ENCODE results near the gene GNAO1. TPM values are rescaled to one million over a fixed set of nuclear protein-coding genes. Genes with fewer than 3 reads are reported as not detected.

Gene GNAO1
- total RNA-seq, 1 experiment from 2014 or later: not detected

DNA sequence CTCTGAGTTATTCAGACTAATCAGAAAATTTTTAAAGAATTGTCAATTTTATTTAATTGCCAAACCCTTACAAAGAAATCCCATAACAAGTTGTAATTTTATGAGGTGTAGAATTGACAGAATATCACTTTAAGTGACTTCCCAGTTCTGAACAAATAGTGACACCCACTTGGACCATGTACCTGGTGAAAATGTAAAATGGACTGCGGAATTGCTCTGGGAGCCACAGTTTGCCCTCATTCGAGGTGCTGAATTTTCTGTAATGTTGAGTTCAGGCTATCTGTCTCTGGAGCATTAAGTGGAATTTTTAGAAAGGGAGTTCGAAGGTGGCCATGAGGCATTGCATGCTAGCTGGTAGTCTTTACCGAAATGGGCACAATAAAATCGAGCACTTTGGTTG is 5.1 kb downstream of the GNAO1 start:
- peak; percentile 20 for DNase-seq (ENCODE audit: low spot score)
- in situ Hi-C loops (cut with HindIII; ENCODE audit: low sequenced_read_pairs): no loop called here

DNA sequence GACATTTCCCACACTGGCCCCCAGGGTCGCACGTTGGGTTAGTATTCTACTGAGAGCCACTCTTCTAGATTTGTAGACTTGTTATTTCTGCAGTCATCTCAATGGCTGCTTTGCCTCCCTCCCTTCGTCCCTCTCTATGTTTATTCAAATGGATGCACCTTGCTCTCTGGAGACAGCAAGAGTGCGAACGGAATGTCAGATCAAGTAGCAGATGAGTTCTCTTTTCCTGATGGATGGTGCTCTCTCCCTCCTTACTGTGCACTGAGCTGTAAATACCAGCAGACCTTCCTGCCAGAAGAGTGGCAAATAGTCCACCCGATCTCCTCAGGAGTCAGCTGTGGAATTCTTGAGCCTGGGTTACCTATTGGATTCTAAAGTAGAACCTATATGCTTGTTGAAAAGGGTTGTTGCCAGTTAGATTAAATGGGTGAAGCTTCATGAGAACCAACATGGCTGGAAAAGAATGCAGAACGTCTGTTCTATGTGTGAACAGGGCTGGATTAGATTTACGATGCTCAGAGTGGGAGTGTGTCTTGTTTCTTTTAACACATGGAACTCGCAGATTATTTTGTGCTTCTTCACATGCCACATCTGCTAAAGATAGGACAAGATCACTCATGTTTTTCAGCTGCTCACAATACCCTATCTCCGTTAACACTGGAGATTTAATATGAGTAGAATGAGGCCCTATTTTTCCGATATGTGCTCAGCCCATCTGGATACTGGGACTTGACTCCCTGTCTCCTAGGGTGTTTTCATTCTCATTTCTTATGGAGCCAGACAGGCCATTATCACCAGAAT is 6.1 kb downstream of the GNAO1 start:
- peak; percentile 55 for DNase-seq (ENCODE audit: low spot score)
- in situ Hi-C loops (cut with HindIII; ENCODE audit: low sequenced_read_pairs): no loop called here

DNA sequence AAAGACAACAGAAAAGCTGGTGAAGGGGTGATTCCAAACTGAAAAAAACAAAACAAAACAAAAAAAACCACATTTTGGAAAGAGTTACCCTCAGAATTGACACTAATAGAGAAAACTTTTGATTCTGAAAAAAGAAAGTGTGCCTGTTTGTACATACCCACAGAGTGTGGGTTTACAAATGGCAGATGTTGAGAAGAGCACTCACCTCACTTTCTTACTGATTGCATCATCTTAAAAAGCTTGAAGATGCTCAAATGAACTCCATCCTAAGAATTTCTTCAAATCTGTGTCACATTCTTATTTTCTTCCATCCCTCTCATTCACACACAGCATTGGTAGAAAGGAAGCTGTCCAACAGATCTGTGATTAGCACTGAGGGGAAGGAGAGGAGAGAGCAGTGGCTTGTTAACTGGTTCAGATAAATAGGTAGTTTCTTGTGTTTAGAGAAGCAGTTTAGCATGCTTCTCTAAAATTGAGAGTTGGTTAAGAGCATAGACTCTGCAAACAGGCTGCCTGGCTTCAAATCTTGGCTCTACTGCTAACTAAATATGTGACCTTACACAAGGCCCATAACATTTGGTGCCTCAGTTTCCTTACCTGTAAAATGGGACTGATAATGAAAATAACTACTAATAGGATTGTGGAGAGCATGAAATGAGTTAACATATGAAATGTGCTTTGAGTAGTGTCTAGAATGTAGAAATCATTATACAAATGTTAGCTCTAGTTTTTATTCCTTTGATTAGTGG is 6.9 kb downstream of the GNAO1 start:
- in situ Hi-C loops (cut with HindIII; ENCODE audit: low sequenced_read_pairs): no loop called here
- peak; percentile 5 for DNase-seq (ENCODE audit: low spot score)

DNA sequence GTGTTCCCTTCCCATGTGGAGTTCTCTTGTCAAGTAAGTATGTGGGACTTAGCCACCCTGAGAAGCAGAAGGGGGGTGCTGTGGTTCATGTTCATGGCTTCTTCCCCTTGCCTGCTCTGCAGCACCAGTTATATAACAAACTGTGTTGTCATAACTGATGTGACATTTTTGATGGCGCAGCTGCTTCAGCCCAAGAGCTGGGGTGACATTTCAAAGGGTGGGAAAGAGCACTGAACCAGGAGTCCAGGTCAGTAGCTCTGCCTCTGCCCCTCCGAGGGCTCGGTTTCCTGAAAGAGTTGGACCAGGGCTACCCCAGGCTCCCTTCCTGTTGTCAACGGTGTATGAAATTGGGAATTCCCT is 7.4 kb downstream of the GNAO1 start:
- in situ Hi-C loops (cut with HindIII; ENCODE audit: low sequenced_read_pairs): no loop called here
- DNase-seq (ENCODE audit: low spot score): peak; percentile 13

DNA sequence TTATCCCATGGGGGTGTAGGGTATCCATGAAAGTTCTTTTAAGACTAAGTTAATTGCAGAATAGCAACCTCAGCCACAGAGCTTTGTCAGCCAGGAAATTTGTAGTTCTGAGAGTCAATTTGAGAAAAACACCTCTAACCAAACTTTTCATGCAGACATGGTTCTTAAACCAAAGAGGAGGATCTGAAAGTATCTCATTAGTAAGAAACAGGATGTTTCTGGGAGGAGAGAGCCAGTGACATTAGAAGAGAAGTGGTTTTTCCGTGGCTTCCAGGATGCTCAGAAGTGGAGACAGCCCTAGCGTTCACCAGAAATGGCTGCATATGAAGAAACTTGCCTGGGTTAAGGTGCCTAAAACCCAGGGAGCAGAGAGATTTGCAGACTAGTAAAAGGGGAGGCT is 7.9 kb downstream of the GNAO1 start:
- DNase-seq (ENCODE audit: low spot score): peak; percentile 2
- in situ Hi-C loops (cut with HindIII; ENCODE audit: low sequenced_read_pairs): no loop called here

DNA sequence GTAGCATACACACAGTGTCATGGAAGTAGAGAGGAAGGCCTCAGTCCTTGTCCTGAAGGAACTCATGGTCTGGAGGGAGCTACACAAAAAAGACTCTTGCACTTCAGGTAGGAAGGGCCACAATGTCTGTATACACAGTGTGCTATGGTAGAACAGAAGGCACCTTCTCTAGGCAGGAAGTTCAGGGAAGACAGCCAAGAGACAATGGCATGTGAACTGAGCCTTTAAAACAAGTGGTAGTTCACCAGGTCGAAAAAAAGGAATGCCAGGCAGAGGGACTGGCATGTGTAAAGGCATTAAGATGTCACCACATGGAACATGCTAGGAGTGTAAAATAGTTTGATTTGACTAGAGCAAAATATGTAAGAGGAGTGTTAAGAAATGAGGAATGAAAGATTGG is 9.7 kb downstream of the GNAO1 start:
- in situ Hi-C loops (cut with HindIII; ENCODE audit: low sequenced_read_pairs): no loop called here

DNA sequence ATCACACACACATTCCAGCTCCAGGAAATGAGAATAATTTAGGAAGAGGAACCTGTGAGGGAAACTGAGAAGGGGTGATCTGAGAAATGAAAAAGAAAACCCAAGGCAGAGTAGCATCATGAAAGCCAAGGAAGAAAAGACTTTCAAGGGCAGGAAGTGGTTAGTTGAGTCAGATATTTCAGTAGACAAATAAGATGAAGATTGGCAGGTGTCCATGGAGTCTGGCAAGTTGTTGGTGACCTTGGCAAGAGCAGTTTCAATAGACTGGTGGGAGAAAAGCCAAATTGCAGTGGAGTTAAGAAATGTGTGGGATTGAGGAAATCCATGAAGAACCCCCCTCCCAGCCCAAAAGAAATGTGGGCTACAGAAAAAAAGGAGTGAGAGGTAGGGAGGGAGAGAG is 10.7 kb downstream of the GNAO1 start:
- in situ Hi-C loops (cut with HindIII; ENCODE audit: low sequenced_read_pairs): no loop called here
- peak; percentile 27 for DNase-seq (ENCODE audit: low spot score)

More for the DNA sequence above, 9.7 kb downstream of the GNAO1 start:
- peak; percentile 78 for DNase-seq (ENCODE audit: low spot score)

DNA sequence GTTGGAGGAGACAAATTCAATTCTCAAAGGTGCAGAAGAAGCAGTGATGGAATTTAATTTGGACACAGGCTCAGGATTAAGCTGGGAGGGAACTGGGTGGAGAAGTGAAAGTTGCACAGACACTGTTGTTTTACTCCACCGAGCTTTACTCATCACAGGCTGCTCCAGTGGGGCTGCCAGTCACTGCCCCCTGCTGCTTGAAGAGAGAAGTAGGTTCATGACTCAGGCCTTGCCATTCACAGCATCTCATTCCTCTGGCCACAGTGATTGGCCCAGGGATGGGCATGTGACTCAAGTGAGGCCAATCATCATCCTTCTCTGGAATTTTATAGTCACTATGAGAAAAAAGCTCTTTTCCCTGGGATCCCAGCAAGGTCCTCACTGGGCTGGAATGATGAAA is 11.8 kb downstream of the GNAO1 start:
- in situ Hi-C loops (cut with HindIII; ENCODE audit: low sequenced_read_pairs): no loop called here
- no peak for DNase-seq (ENCODE audit: low spot score)

DNA sequence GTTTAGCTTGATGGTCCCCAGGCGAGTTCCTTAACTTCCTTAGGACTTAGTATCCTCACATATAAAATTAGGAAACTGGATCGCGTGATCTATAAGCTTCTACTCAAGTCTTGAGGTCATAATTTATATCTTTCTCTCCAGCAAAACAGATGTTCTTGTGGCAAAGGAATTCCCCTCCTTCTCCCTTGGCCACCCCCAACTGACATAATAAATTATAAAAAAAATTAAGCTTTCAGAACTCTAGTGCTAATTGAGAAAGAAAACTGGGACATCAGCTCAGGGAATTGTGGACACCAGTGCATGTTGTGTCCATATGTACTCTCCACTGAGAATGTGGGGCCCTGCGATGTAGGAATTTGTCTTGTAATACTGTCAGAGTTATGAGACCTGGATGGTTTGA is 13.5 kb downstream of the GNAO1 start:
- in situ Hi-C loops (cut with HindIII; ENCODE audit: low sequenced_read_pairs): no loop called here
- no peak for DNase-seq (ENCODE audit: low spot score)

DNA sequence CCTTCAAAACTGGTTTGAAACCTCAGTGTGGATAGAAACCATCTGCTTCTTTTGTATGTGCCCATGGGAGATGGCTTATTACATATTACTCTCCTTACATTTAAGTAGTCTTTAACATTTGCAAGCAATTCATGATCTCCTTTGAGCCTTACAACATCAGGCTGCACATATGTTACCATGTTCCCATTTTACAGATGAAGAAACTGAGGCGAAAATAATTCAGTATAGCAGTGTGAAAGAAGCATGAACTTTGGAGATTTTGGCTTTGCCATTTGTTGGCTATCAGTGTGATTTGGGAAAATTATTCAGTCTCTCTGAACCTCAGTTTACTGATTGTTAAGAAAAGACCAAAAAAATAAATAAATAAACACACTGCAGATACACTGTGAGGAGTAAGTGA is 15.7 kb downstream of the GNAO1 start:
- in situ Hi-C loops (cut with HindIII; ENCODE audit: low sequenced_read_pairs): no loop called here
- no peak for DNase-seq (ENCODE audit: low spot score)

DNA sequence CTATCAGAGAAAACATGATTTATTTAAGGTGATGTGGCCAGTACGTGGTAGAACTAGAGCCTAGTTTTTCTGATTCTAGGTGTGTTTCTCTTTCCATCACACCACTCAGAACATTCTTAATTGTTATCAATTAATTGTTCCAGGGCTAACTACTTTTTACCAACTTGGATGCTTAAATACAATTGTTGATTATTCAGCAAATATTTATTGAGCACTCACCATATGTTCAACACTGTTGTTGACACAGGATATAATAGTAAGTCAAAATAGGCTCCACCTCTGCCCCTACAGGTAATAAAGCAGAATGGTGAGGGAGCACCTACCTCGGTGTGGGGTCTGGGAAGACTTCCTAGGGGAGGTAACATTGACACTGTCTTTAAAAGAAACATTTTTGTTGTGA is 16.1 kb downstream of the GNAO1 start:
- in situ Hi-C loops (cut with HindIII; ENCODE audit: low sequenced_read_pairs): no loop called here
- no peak for DNase-seq (ENCODE audit: low spot score)

DNA sequence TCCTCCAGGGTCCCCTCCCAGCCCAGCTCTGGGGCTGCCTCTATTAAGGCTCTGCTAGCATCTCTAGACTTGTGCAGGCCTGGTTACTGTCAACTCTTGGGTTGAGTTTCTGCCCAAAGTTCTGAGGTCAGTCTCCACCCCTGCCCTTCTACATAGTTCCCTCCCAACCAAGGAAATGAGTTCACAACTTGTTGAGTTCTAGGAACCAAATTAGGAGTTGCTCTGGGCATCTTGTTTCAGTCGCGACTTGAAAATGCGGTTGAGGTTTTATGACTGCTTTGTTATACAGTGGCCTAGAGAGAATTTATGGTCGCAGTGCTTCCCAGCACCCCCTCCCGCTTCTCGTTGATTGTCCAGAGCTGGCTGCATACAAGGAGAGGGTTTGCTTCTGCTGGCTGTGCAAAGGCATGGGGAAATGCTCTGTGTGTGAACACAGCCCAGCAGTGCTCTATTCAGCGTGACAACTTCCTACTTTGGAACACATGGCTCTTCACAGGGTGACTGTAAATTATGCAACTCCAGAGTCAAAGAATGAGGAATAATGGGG is 20.2 kb downstream of the GNAO1 start:
- in situ Hi-C loops (cut with HindIII; ENCODE audit: low sequenced_read_pairs): no loop called here

DNA sequence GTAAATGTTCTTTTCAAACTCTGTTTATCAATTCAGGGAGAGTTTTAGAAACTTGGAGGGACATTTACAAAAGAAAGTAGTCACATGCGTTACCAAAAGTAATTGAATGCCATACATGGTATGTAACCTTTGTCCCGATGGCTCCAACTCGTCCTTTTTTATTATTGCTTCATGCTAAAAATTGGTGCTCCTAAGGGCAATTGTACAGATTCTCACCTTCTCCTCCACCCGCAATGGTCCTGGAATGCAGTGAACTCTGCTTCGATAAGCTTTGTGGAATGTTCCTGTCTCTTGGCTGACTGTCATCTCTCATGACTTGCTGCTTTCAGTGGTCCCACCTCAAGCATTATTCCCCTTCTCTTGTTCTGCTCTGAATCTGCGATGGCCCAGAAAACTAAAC is 20.9 kb downstream of the GNAO1 start:
- no peak for DNase-seq (ENCODE audit: low spot score)
- in situ Hi-C loops (cut with HindIII; ENCODE audit: low sequenced_read_pairs): no loop called here

More for the DNA sequence above, 20.2 kb downstream of the GNAO1 start:
- DNase-seq (ENCODE audit: low spot score): no peak

DNA sequence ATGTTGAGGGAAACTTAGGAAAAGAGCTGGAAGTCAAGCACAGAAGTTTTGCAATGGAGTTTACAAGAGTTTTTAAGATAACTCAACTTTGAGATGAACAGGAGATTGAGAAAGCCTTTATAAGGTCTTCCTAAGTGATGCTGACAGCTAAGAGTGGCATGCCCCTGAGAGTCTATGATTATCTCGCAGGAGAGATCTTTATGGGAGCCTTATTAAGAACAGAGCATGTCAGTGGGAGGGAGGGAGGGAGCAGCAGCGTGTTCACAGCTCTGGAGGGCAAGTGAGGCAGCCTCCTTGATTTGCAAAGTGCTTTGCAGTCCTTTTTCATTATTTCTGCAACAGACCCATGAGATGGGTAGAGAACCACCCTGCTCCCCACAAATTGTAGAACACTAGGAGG is 30.7 kb downstream of the GNAO1 start:
- in situ Hi-C loops (cut with HindIII; ENCODE audit: low sequenced_read_pairs): no loop called here
- no peak for DNase-seq (ENCODE audit: low spot score)

DNA sequence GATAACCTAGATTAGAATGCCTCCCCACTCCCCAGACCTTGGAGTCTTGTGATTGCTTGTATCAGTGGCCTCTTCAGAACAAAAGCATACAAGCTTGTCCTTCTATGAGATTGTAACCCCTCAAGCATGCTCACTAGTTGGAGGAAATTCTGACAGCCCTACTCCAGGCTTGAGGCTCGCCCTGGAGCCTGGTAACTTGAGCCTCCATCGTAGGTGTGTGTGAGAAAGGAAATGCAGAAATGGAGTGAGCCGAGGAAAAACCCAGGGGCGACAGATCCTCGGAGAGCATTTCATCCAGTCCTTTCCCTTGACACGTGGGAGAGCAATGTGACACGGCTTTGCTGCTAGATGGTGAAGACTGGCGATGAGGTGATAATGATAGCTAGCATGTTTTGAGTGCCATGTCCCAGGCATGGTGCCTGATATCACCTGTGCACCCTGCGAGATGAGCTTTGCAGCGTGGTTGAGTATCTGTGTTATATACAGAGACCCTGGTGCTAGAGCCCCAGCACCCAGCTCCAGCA is 31.2 kb downstream of the GNAO1 start:
- in situ Hi-C loops (cut with HindIII; ENCODE audit: low sequenced_read_pairs): no loop called here
- DNase-seq (ENCODE audit: low spot score): peak; percentile 50

DNA sequence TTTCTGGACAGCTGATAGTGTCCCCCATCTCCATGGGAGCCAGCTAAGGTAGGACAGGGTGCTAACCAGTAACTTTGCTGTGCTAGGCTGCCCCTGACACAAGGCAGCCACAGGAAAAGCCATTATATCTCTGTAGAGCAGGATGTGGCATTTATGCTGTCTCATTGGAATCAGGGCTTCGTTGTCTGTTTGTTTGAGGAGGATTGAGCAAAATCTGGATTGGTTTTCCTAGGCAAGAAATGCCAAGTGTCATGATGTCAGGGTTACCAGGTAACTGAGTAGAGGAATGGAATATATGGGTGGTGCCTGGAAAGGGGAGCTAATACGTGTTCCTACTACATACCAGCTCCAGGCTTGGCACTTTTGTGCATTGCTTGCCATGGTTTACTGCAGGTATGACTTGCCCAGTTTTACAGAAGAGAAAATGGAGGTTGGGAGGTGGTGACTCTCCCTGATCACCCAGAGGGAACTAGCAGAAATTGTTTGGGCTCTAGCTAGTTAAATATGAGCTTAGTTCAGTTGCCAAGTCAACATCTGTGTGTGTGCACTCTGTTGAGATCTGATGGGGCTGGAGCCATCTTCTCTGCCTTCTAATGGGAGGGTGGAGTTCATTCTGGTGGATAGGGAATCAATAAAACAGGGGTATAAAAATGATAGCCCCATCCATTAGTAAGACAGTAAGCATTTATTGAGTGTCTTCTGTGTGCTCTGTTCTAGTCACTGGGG is 33.9 kb downstream of the GNAO1 start:
- in situ Hi-C loops (cut with HindIII; ENCODE audit: low sequenced_read_pairs): no loop called here
- DNase-seq (ENCODE audit: low spot score): no peak

DNA sequence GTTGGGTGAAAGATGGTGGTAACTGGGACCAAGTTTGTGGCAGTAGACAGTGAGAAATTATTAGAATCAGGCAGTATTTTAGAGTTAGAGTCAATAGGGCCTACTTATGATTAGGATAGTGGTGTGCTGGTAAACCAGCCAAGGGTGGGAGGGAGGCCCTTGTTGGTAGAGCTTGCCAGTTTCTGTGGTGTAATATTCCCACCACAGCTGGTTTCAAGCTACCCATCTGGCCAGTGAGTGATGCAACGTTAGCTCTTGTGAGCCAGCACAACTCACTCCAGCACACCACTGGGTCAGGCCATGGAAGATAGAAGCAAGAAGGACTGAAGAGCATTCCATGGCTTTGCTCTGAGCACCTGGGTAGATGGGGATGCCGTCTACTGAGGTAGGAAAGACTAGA is 34.9 kb downstream of the GNAO1 start:
- in situ Hi-C loops (cut with HindIII; ENCODE audit: low sequenced_read_pairs): no loop called here
- DNase-seq (ENCODE audit: low spot score): no peak

DNA sequence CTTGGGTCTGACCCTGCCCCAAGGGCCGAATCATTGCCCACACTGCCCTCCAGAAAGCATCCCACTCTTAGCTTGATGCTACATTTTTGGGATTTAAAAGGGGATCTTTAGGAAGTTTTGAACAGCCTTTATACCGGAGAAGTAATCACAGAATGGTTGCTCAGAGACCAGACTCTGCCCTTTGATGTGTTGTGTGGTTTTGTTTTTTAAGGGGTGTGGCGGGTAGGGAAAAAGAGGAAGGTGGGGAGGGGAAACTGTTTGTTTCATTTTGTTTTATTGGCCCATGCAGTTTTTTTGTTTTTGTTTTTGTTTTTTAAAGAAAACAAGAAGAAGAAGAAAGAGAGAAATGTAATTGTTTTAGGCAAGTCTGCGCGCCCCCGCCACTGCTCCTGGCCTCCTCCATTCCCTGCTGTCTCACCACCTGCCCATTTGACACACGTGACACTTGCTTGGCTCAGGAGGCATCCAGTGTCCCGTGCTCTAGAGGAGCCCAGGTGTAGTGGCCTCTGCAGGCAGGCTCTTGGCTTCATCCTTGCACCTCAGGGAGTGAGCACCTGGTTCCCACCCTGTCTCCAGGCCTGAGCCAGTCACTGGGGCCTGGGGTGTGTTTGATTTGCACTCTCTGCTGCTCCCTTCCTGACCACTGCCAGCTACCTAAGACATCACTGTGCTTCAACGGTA is 35.7 kb downstream of the GNAO1 start:
- DNase-seq (ENCODE audit: low spot score): peak; percentile 96
- in situ Hi-C loops (cut with HindIII; ENCODE audit: low sequenced_read_pairs): no loop called here

DNA sequence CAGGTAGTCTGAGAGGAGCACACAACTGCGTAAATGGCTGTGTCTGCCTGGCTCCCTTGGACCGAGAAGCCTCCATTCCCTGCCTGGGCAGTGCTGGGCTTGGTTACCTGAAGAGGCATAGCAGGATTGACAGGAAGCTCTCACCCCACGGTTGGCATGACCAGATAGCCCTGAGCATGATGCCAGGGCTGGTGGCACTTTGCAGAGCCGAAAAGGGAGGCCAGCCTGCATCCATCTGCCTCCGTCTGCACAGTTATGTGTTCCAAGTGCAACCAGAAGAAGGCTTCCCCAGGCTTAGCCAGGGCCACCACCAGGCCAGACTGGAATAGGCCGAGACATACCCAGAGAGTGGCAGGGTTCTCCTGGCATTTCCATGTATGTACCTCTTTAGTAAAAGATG is 36.6 kb downstream of the GNAO1 start:
- in situ Hi-C loops (cut with HindIII; ENCODE audit: low sequenced_read_pairs): no loop called here
- peak; percentile 96 for DNase-seq (ENCODE audit: low spot score)

Measured in G401 (cell line).